OCI-LY7 (cell line): ENCODE data around the gene DGUOK.

Experiments used
- EZH2phosphoT487 ChIP-seq: fragments of 200-600 bp; sonication (generic); IDR thresholded peaks from 2 replicates; pipeline ENCODE4 v1.6.1; 2018; ENCODE audit warnings: low read depth, borderline replicate concordance, mild to moderate bottlenecking, mixed run types, antibody characterized with exemption, low read length, moderate library complexity, mixed read lengths
- TF ChIP-seq, protein P1 (sequence below): fragments of 200-600 bp; sonication (generic); conservative IDR thresholded peaks from 2 replicates; pipeline ENCODE4 v1.5.1; 2014; ENCODE audit warnings: mild to moderate bottlenecking, antibody characterized with exemption, low read length, moderate library complexity, mixed read lengths

DNA sequence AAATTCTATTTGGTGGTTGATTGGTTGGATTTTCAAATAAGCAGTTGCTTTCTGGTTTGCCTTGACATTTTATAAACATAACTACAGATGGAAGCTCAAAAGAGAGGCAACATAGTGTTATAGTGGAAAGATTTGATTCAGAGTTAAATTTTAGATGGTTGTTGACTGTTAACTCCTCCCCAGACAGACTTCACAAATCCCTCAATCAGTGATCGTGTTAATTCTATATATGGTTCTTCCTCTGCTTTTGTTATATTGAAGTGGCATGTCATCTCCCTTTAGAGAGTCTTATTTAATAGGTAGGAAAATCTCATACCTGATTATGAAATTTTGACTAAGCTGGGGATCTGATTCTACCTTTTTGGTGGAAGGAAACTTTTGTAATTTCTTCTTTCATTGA, 19.5 kb downstream of the DGUOK start:
- TF ChIP-seq, protein P1, sequence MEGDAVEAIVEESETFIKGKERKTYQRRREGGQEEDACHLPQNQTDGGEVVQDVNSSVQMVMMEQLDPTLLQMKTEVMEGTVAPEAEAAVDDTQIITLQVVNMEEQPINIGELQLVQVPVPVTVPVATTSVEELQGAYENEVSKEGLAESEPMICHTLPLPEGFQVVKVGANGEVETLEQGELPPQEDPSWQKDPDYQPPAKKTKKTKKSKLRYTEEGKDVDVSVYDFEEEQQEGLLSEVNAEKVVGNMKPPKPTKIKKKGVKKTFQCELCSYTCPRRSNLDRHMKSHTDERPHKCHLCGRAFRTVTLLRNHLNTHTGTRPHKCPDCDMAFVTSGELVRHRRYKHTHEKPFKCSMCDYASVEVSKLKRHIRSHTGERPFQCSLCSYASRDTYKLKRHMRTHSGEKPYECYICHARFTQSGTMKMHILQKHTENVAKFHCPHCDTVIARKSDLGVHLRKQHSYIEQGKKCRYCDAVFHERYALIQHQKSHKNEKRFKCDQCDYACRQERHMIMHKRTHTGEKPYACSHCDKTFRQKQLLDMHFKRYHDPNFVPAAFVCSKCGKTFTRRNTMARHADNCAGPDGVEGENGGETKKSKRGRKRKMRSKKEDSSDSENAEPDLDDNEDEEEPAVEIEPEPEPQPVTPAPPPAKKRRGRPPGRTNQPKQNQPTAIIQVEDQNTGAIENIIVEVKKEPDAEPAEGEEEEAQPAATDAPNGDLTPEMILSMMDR: no peak
- TF ChIP-seq EZH2phosphoT487: no peak
